GM19193 (cell line): ENCODE results near the gene HOXC13.

Experiments
- POLR2A ChIP-seq: IDR thresholded peaks from 4 replicates; pipeline ENCODE4 v1.6.1; 2011; ENCODE audit not compliant: insufficient read depth, insufficient read length; ENCODE audit errors: extremely low read depth

Gene HOXC13

DNA sequence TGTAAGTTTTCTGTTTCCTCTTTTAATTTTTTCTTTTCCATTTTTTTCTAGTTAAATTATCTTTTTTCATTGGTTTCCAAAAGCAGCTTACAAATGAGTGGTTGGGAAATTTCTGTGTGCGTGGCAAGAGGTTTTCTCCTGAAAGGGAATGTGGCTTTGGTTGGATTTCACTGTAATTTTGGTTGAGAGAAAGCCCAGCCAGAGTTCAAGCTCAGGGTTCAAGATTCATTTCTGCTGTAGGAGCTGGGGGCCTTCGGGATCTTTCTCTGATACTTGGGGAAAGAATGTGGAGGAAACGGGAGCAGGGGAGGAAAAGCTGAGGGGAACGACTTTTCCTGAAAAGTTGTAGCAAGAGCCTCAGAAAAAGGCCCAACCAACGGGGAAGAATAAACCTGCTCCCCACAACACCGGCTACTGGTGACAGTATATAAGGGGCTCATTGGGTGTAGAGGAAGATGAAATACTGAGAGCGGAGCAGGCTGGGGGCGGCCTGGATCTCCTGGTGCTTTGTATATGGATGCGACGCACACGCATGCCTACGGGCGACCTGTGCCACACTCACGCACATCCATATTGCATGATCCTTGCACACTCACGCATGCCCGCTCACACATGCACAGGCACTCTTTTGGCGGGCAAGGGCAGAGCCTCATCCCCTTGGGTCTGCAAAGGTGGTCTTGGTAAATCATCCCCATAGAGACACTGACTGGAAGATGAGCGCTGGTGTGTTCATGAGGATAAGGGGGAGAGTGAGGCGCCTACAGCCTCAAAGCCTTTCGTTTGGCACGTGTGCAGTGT lies 48.3 kb downstream of the HOXC13 start:
- no peak for TF ChIP-seq POLR2A

GRCh38 chr12:53987787-53988230 lies 49.2 kb downstream of the HOXC13 start:
- TF ChIP-seq POLR2A = no peak

GRCh38 chr12:53988541-53989226 lies 50.1 kb downstream of the HOXC13 start:
- TF ChIP-seq POLR2A = no peak

DNA sequence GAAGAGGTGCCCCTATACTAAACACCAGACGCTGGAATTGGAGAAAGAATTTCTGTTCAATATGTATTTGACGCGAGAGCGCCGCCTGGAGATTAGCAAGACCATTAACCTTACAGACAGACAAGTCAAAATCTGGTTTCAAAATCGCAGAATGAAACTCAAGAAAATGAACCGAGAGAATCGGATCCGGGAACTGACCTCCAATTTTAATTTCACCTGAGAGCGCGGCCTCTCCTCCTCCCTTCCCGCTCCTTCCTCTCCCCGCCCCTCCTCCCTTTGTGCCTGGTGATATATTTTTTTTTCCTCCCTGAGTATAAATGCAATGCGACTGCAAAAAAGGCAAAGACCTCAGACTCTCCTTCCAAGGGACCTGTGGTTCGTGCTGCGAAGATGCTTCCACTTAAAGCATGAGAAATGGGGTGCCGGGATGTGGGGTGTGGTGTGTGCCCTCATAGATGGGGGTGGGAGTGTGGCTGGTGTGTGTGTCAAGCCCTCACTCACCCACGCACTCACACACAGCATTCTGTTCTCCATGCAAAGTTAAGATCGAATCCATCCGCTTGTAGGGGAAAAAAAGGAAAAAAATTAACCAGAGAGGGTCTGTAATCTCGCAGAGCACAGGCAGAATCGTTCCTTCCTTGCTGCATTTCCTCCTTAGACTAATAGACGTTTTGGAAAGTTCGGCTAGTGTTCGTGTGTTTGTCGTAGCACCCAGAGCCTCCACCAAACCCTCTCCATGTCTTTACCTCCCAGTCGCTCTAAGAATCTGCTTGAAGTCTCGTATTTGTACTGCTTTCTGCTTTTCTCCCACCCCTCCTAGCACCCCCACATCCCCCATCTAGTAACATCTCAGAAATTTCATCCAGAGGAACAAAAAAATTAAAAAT lies 50.8 kb downstream of the HOXC13 start:
- no peak for TF ChIP-seq POLR2A

- no peak for TF ChIP-seq POLR2A
These were observed 51.9 kb downstream of the HOXC13 start for GRCh38 chr12:53990311-53991076.

GRCh38 chr12:53991077-53991460 lies 52.4 kb downstream of the HOXC13 start:
- TF ChIP-seq POLR2A = no peak

- TF ChIP-seq POLR2A = no peak
These were observed 53.8 kb downstream of the HOXC13 start for GRCh38 chr12:53992377-53992889.

- no peak for TF ChIP-seq POLR2A
These were observed 54.8 kb downstream of the HOXC13 start for GRCh38 chr12:53993162-53994008.

GRCh38 chr12:53994009-53994263 lies 55.3 kb downstream of the HOXC13 start:
- TF ChIP-seq POLR2A = no peak

DNA sequence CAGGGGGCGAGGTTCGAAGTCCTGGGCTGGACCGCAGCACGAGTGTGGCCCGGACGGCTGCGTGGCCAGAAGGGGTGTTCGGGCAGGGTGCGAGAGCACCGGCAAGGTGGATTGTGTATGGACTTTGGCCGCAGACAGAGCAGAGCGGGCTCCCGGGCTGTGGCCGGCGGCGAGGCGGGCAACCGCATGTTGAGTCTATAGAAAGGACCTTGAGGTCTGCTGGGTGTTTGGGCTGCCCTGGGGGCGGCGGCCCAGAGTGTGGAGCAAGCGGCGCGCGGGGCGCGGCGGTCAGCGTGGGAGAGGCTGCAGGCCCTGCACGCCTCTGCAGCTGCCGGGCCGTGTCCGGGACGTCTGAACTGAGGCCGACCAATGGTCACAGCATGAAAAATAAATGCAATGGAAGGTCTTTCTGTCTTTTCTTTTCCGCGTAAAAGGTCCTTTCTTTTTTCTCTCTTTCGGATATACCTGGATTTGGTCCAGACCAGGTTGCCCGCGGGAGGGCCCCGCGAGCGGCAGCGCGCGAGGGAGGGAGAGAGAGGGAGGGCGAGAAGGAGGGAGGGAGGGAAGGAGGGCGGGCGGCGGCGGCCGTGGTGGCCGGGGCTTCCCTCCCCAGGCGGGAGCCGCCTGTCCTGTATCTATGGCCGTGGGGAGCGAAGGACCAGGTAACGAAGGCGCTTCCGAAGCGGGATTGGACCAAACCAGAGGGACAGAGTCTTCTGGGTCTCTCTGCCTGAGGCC lies 55.8 kb downstream of the HOXC13 start:
- TF ChIP-seq POLR2A = no peak

GRCh38 chr12:53995002-53995377 lies 56.4 kb downstream of the HOXC13 start:
- no peak for TF ChIP-seq POLR2A

DNA sequence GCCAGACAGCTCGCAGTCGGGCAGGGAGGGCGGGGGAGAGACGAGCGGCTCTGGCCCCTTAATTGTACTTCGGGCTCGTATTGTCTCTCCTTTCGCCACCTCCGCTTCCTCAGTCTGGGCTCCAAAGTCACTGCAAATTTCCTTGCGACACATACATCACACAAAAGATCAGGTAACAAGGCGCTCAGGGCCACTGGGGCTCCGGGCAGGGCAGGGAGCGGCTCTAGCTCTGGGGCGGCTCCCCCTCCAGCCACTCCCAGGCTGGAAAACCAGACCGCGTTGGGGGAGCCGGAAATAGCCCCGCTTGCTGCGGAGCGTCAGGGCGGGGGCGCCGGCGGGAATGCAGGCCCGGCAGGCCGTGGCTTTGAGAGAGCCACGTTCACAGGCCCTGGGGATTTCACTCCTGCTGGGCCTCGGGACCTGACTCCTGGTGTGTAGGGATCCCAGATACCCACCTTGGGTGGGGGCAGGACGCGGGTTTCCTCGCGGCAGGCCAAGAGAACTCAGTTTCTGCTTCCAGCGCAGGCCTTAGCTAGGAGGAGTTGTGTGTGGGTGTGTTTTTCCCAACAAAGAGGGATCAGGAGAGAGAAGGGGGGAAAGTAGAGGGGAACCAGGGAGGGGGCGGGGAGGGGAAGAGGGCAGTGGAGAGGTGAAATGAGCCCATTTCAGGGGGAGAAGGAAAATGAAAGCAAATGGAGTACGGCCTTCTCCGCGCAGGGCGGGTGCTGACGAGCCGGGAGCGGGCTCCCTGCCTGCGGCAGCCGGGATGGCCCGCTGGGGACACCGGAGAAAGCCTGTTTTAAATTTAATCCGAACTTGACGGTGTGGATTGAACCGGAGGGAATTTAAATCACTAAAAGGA lies 57.0 kb downstream of the HOXC13 start:
- TF ChIP-seq POLR2A = peak; percentile 28
